Upper lobe of right lung (tissue), 1 donor: ENCODE measurements around the gene HECTD2. TPM values are rescaled to one million over a fixed set of nuclear protein-coding genes. Genes with fewer than 3 reads are reported as not detected.
A peak's percentile ranks its signal among the peaks of the same experiment; 100 is the strongest.

Experiments used
- ATAC-seq: fragments of 200-7000 bp; cut with Tn5 transposase; one replicate; pipeline ENCODE4 v1.9.1; 2020; ENCODE audit warnings: mild to moderate bottlenecking, moderate library complexity
- DNase-seq: peaks from one replicate; pipeline ENCODE4 v3.0.0-alpha.2; 2020
- H3K27ac ChIP-seq: fragments of 200-600 bp; one replicate; pipeline ENCODE4 v1.8.0; 2022
- H3K27me3 ChIP-seq: fragments of 200-600 bp; one replicate; pipeline ENCODE4 v1.8.0; 2022; ENCODE audit warnings: mild to moderate bottlenecking
- H3K36me3 ChIP-seq: fragments of 200-600 bp; one replicate; pipeline ENCODE4 v1.8.0; 2022
- H3K4me1 ChIP-seq: fragments of 200-600 bp; one replicate; pipeline ENCODE4 v1.8.0; 2022
- H3K4me3 ChIP-seq: fragments of 200-600 bp; one replicate; pipeline ENCODE4 v1.8.0; 2022; ENCODE audit warnings: mild to moderate bottlenecking
- H3K9me3 ChIP-seq: fragments of 200-600 bp; one replicate; pipeline ENCODE4 v1.8.0; 2022
- CTCF ChIP-seq: fragments of 200-600 bp; IDR thresholded peaks from one replicate; pipeline ENCODE4 v1.8.0; 2022; ENCODE audit warnings: antibody characterized with exemption
- intact Hi-C: fragments of 100-400 bp; cut with DNase I; formaldehyde crosslinking; loops from one replicate; pipeline ENCODE4 v1.11.0; 2022
- total RNA-seq: library from RNA; stranded (reverse); fragmentation: NEBNext Ultra II Directional; extraction: Animal tissue kit (Norgen Biotek cat#: 25700); gene quantifications from one replicate; pipeline ENCODE4 v1.2.1, GENCODE V29; 2021
- donor health status: DM: no; HTN: yes; CAD: no; lungs with severe emphysema.

The HECTD2 gene
- total RNA-seq, 1 donor from 2014 or later = 14.8 TPM

GRCh38 chr10:91550021-91550420, 139.9 kb downstream of the HECTD2 start:
- DNase-seq (no peak), ATAC-seq (no peak)
- H3K27ac ChIP-seq = no peak overlapping the region
- no peaks in the 10 kb centered on the region for H3K9me3 ChIP-seq
- intact Hi-C loops = loop anchor here (10.0 kb wide), 1 partner anchor 85 kb away; the partner anchor contains the start of gene PPP1R3C
- H3K27me3 ChIP-seq = no peaks in the 10 kb centered on the region
- no peaks in the 10 kb centered on the region for H3K36me3 ChIP-seq
- no peak overlapping the region for H3K4me3 ChIP-seq
- no peak for TF ChIP-seq CTCF
- no peaks in the 10 kb centered on the region for H3K4me1 ChIP-seq

DNA sequence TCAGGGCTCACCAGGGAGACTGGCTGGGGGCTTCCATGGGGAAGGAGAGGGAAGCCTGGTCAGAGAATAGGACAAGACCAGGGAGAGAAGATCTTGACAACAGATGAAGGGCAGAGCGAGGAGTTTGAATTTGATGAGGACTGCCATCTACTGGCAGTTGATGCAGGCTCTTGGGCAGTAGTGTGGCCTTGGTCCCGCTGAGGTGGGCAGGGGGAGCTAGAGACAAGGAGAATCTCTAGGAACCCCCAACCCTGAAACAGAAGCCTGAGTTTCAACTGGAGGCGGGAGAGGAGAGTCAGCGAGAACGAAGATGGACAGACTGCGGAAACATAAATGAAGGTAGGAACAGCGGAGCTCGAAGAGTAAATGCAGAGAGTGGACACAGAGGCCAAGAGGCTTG, 141.7 kb downstream of the HECTD2 start:
- Histone ChIP-seq H3K27me3 (no peaks in the 10 kb centered on the region), H3K36me3 (no peaks in the 10 kb centered on the region), H3K9me3 (no peaks in the 10 kb centered on the region), H3K4me3 (no peak overlapping the region), H3K4me1 (no peaks in the 10 kb centered on the region), H3K27ac (no peak overlapping the region)
- DNase-seq (no peak), ATAC-seq (peak; percentile 43)
- intact Hi-C loops = loop anchor here (10.0 kb wide), 1 partner anchor 83 kb away; the partner anchor contains the start of gene PPP1R3C
- TF ChIP-seq CTCF = peak; percentile 50

GRCh38 chr10:91552274-91553095, 142.3 kb downstream of the HECTD2 start:
- ATAC-seq (peak; percentile 44), DNase-seq (no peak)
- Histone ChIP-seq H3K27ac (no peak overlapping the region), H3K4me1 (no peaks in the 10 kb centered on the region), H3K4me3 (no peak overlapping the region), H3K36me3 (no peaks in the 10 kb centered on the region), H3K9me3 (no peaks in the 10 kb centered on the region), H3K27me3 (no peaks in the 10 kb centered on the region)
- peak; percentile 37 for TF ChIP-seq CTCF
- intact Hi-C loops = loop anchor here (10.0 kb wide), 1 partner anchor 82 kb away; the partner anchor contains the start of gene PPP1R3C

DNA sequence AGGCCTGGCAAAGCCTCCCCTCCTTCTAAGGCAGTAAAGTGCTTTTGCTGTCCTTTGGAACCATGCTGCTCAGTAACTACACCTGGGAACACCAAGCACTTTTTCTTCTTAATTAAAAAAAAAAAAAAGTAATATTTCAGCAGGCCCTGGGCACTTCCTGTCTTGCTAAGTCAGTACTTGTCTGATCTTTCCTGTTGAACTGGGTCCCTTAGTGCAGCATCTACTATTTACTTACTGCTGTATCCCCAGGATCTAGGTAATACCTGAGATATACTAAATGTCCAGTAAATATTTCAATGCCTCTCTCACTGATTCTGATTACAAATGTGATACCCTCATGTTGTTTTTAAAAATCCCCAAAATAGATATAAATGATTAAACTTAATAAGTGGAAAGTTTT, 145.3 kb downstream of the HECTD2 start:
- DNase-seq (no peak), ATAC-seq (no peak)
- Histone ChIP-seq H3K4me1 (no peaks in the 10 kb centered on the region), H3K27ac (no peak overlapping the region), H3K27me3 (no peaks in the 10 kb centered on the region), H3K4me3 (no peak overlapping the region), H3K36me3 (no peaks in the 10 kb centered on the region), H3K9me3 (no peaks in the 10 kb centered on the region)
- intact Hi-C loops = loop anchor here (10.0 kb wide), 1 partner anchor 79 kb away; the partner anchor contains the start of gene PPP1R3C
- TF ChIP-seq CTCF = no peak

DNA sequence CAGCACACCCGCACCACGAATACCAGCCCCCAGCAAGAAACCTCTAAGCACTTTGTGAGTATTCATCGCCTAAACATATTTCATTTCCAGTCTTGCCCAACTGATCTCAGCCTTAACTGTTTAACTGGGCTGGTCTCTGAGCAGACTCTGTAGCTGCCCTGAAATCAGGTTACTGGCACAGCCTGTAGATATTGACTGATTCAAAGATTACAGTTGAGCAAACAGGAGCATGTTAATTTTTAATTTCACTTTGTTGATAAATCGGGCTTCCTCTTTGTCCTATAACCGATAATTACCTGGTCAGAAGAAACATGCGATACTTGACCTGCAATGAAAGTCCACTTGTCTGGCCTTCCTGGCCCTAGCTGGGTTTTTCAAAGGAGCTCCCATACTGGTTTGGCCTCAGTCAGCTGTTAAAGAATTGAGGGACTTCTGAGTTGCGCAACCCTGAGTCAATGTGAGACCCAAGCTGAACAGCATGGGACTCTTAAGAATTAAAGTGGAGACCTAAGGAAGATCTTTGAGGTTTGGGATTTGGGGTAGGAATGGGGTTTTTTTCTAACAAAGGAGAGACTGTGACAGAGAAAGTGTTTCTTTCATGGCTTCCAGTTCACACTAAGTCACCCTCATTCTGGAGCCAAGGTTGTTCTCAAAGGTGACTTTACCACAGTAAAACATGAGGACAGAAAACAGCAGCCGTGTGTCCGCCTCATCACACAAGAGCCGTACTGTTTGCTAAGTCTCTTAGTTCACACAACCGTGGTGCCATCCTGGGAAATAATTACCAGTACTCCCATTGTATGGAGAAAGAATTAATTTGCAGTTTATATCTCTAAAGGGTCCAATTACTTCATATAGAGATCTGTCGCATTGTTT, 146.8 kb downstream of the HECTD2 start:
- Histone ChIP-seq H3K4me3 (no peak overlapping the region), H3K9me3 (no peaks in the 10 kb centered on the region), H3K4me1 (no peaks in the 10 kb centered on the region), H3K27ac (peak overlapping the region; percentile 26), H3K27me3 (no peaks in the 10 kb centered on the region), H3K36me3 (no peaks in the 10 kb centered on the region)
- DNase-seq (no peak), ATAC-seq (peak; percentile 57)
- no peak for TF ChIP-seq CTCF
- intact Hi-C loops = loop anchor here (10.0 kb wide), 1 partner anchor 78 kb away; the partner anchor contains the start of gene PPP1R3C
